Measurements from ENCODE around the gene CEACAM1. TPM values are rescaled to one million over a fixed set of nuclear protein-coding genes. Genes with fewer than 3 reads are reported as not detected.
"Not testable (repeated sequence)": the region's sequence is repeated elsewhere in the genome, so short reads cannot be mapped to it uniquely, and the experiment has no call there.

CEACAM1 gene
- total RNA-seq, 1 experiment from 2014 or later, result not detected

DNA sequence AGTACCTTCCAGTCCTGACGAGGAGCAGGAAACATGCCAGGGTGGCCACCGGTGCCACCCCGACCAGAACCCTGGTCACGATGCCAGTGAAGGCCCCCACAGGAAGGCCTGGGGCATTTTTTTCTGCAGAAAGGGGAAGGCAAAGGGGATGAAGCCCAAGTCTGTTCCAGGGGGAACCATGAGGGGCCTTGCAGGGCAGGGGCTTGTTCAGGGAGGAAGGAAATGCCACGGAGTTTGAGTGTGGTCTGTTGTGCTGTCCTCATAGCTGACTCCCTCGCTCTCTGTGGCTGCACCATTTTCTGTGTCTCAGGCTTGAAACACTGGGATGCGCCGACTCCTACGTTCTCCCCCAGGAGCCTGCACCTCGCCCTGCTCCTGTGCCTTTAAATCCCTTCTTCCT, 27.5 kb upstream of the CEACAM1 start:
- Histone ChIP-seq H3K27me3 (replicated peaks) (0 out of 2 replicates have a peak, but pooled peaks cover 5% of the 10 kb centered on the region), H3K36me3 (no peaks in the 10 kb centered on the region), H3K4me3 (no peak overlapping the region), H3K9me3 (replicated peaks) (no peaks in the 10 kb centered on the region), H3K4me1 (replicated peaks) (no peaks in the 10 kb centered on the region), H3K27ac (no peak overlapping the region)
- no peak for DNase-seq (ENCODE audit: low read depth in 1 of 2, low spot score in 2 of 2)

GRCh38 chr19:42555317-42555716, 27.0 kb upstream of the CEACAM1 start:
- Histone ChIP-seq H3K27me3 (replicated peaks) (0 out of 2 replicates have a peak, but pooled peaks cover 5% of the 10 kb centered on the region), H3K36me3 (no peaks in the 10 kb centered on the region), H3K4me3 (no peak overlapping the region), H3K4me1 (replicated peaks) (no peaks in the 10 kb centered on the region), H3K27ac (no peak overlapping the region), H3K9me3 (replicated peaks) (no peaks in the 10 kb centered on the region)
- DNase-seq (ENCODE audit: low read depth in 1 of 2, low spot score in 2 of 2), result no peak

GRCh38 chr19:42554046-42554575, 25.8 kb upstream of the CEACAM1 start:
- H3K27me3 ChIP-seq (replicated peaks), result 0 out of 2 replicates have a peak, but pooled peaks cover 5% of the 10 kb centered on the region
- H3K36me3 ChIP-seq, result no peaks in the 10 kb centered on the region
- H3K27ac ChIP-seq, result no peak overlapping the region
- no peak overlapping the region for H3K4me3 ChIP-seq
- no peaks in the 10 kb centered on the region for H3K9me3 ChIP-seq (replicated peaks)
- no peak for DNase-seq (ENCODE audit: low read depth in 1 of 2, low spot score in 2 of 2)
- no peaks in the 10 kb centered on the region for H3K4me1 ChIP-seq (replicated peaks)

DNA sequence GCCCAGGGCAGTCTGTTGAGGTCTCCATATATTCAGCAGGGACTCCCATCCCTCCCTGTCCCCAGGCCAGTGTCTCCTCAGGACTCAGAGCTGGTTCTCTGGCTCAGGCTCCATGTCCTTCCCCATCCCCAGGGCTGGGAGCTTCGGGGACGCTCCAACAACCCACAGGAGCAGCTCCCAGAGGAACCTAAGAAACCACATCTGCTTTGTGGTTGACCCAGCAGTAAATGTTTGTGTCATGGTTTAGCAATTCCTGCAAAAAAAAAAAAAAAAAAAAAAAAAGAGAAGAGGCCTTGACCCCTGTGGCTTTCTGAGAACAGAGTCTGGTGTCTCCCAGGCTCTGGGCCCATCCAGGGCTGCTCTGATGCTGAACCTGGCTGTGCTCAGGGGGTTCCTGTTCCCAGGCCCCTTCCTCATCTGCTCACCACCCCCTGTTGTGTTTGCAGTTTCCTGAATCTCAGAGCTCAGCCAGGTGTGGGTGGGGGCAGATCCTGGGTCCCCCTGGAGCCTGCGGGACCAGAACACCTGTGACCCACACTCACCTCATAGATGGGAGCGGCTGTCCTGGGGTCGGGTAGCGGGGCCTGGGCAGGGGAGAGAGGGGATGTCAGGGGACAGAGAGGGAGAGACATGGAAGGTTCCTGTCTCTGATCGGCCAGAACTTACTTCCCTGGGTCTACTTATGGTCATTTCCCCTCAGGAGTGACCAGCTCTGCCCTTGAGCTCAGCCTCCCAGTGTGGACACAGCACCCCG, 25.2 kb upstream of the CEACAM1 start:
- no peaks in the 10 kb centered on the region for H3K36me3 ChIP-seq

DNA sequence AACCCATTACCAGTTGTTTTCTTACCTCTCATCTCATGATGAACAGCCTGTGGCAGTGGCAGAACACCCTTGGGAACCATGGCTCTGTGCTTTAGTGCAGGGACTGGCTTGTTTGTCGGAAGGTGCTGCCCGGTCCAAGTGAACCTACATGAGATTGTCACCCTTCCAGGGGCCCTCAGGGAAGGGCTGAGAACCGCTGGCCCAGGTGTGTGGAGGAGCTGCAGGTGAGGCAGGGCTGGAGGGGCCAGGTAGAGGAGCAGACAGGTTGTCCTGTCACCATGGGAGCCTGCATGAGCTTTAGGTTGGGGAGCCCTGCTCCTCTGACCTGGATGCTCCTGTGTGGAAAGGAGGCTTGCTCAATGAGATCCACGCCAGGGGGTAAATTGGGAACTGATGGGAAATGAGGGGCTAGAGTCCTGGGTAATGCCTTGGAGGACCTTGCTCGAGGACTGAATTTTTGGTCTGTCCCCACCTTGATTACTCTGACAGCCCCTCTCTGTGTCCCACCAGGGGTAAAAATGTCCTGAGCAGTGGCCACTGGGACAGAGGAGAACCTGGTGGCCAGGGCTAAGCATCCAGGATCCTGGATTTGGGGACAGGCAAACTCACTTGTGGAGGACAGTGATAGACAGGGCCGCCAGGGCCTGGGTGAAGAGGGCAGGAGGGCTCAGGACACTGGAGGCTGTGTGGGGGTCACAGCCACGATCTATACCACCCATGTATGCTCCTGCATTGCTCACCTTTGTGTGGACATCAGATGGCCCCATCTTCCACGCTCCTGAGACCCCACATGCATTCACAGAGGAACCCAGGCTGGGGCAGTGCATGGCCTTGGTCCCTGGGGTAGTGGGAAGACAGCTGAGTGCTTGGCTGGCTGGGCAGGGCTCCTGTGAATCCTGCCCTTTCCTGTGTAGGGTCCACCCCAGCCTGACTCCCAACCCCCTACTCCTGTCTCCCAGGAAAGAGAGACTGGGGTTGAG, 24.1 kb upstream of the CEACAM1 start:
- Histone ChIP-seq H3K4me3 (no peak overlapping the region), H3K4me1 (replicated peaks) (no peaks in the 10 kb centered on the region), H3K9me3 (replicated peaks) (no peaks in the 10 kb centered on the region), H3K36me3 (no peaks in the 10 kb centered on the region), H3K27me3 (replicated peaks) (0 out of 2 replicates have a peak, but pooled peaks cover 5% of the 10 kb centered on the region), H3K27ac (no peak overlapping the region)
- no peak for DNase-seq (ENCODE audit: low read depth in 1 of 2, low spot score in 2 of 2)

More for the DNA sequence above, 25.2 kb upstream of the CEACAM1 start:
- H3K27ac ChIP-seq, result no peak overlapping the region
- no peak for DNase-seq (ENCODE audit: low read depth in 1 of 2, low spot score in 2 of 2)
- 0 out of 2 replicates have a peak, but pooled peaks cover 5% of the 10 kb centered on the region for H3K27me3 ChIP-seq (replicated peaks)
- no peak overlapping the region for H3K4me3 ChIP-seq
- H3K9me3 ChIP-seq (replicated peaks), result no peaks in the 10 kb centered on the region
- H3K4me1 ChIP-seq (replicated peaks), result no peaks in the 10 kb centered on the region

DNA sequence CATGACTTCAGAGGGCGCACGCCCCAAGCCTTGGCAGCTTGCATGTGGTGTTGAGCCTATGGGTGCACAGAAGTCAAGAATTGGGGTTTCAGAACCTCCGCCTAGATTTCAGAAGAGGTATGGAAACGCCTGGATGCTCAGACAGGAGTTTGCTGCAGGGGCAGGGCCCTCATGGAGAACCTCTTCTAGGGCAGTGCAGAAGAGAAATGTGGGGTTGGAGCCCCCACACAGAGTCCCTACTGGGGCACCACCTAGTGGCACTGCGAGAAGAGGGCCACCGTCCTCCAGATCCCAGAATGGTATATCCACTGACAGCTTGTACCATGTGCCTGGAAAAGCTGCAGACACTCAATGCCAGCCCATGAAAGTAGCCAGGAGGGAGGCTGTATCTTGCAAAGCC, 22.2 kb upstream of the CEACAM1 start:
- DNase-seq (ENCODE audit: low read depth in 1 of 2, low spot score in 2 of 2); H3K9me3 ChIP-seq (replicated peaks); H3K36me3 ChIP-seq; H3K4me3 ChIP-seq; H3K4me1 ChIP-seq (replicated peaks); H3K27me3 ChIP-seq (replicated peaks); H3K27ac ChIP-seq: not testable (repeated sequence)

DNA sequence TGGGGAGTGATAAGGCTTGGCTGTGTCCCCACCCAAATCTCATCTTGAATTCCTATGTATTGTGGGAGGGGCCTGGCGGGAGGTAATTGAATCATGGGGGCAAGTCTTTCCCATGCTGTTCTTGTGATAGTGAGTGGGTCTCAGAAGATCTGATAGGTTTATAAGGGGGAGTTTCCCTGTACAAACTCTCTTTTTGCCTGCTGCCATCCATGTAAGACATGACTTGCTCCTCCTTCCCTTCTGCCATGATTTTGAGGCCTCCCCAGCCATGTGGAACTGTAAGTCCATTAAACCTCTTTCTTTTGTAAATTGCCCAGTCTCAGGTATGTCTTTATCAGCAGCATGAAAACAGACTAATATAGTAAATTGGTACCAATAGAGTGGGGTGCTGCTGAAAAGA, 20.8 kb upstream of the CEACAM1 start:
- H3K36me3 ChIP-seq; H3K4me1 ChIP-seq (replicated peaks); H3K9me3 ChIP-seq (replicated peaks); DNase-seq (ENCODE audit: low read depth in 1 of 2, low spot score in 2 of 2); H3K4me3 ChIP-seq; H3K27ac ChIP-seq; H3K27me3 ChIP-seq (replicated peaks): not testable (repeated sequence)

DNA sequence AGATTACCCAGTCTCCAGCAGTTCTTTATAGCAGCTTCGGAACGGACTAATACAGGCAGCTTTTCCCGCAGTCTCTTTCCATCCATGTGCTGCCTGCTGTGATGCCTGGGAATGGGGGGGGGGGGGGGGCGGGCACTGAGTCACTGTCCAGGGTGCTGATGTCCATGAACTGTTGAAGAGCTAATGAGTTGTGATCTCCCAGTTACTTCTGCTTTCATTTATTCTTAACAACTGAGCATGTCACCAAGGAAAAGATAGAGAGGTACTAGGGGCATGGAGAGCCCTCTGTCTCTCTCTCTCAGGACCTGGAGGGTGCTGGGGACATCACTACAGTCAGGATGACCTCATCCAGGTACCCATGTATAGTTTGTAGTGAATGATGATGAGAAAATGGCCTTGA, 20.3 kb upstream of the CEACAM1 start:
- H3K27me3 ChIP-seq (replicated peaks), result no peaks in the 10 kb centered on the region
- no peaks in the 10 kb centered on the region for H3K36me3 ChIP-seq
- no peaks in the 10 kb centered on the region for H3K9me3 ChIP-seq (replicated peaks)
- no peak for DNase-seq (ENCODE audit: low read depth in 1 of 2, low spot score in 2 of 2)
- no peak overlapping the region for H3K4me3 ChIP-seq
- no peaks in the 10 kb centered on the region for H3K4me1 ChIP-seq (replicated peaks)
- no peak overlapping the region for H3K27ac ChIP-seq

DNA sequence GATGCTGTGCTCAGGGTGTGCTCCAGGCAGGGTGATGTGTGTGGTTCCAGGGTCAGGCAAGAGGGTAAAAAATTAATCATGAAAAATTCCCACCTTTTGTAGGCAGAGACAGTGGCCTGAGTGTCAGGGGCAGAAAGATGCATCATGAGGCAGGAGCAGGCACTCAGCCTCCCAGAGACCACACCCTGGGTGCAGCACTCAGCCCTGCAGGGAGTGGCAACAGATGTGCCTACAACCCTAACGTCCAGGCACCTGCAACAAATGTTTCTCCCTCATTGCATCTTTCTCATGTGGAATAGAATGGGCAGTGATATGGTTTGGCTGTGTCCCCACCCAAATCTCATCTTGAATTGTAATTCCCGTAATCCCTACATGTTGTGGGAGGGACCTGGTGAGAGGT, 19.6 kb upstream of the CEACAM1 start:
- Histone ChIP-seq H3K36me3 (no peaks in the 10 kb centered on the region), H3K4me3 (no peak overlapping the region), H3K27ac (no peak overlapping the region), H3K9me3 (replicated peaks) (no peaks in the 10 kb centered on the region), H3K4me1 (replicated peaks) (no peaks in the 10 kb centered on the region), H3K27me3 (replicated peaks) (no peaks in the 10 kb centered on the region)
- no peak for DNase-seq (ENCODE audit: low read depth in 1 of 2, low spot score in 2 of 2)

GRCh38 chr19:42546831-42547500, 18.7 kb upstream of the CEACAM1 start:
- DNase-seq (ENCODE audit: low read depth in 1 of 2, low spot score in 2 of 2), result peak in 1 of 2 experiments; percentile 37
- no peaks in the 10 kb centered on the region for H3K27me3 ChIP-seq (replicated peaks)
- H3K4me3 ChIP-seq, result no peak overlapping the region
- H3K36me3 ChIP-seq, result no peaks in the 10 kb centered on the region
- H3K4me1 ChIP-seq (replicated peaks), result no peaks in the 10 kb centered on the region
- H3K9me3 ChIP-seq (replicated peaks), result no peaks in the 10 kb centered on the region
- no peak overlapping the region for H3K27ac ChIP-seq

GRCh38 chr19:42544146-42544545, 15.9 kb upstream of the CEACAM1 start:
- Histone ChIP-seq H3K4me3 (no peak overlapping the region), H3K27me3 (replicated peaks) (no peaks in the 10 kb centered on the region), H3K36me3 (no peaks in the 10 kb centered on the region), H3K9me3 (replicated peaks) (no peaks in the 10 kb centered on the region), H3K27ac (no peak overlapping the region), H3K4me1 (replicated peaks) (no peaks in the 10 kb centered on the region)
- DNase-seq (ENCODE audit: low read depth in 1 of 2, low spot score in 2 of 2), result no peak

DNA sequence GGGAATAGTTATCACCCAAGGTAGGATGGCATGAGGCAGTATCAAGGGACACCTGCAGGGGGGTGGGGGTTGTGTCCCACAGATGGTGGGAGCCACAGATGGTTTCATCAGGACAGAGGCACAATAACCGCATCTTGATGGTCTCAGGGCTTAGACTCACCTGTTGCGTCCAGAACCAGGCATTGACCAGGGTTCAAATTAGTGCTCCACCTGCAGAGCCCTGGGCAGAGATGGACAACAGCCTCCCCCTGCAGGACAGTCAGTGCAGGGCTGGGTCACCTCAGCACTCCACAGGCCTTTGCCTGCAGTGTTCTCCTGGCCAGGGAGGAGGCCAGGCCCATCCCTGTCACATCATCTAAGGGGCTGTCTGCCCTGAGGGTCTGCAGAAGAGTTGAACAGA, 14.5 kb upstream of the CEACAM1 start:
- Histone ChIP-seq H3K27ac (no peak overlapping the region), H3K27me3 (replicated peaks) (no peaks in the 10 kb centered on the region), H3K4me1 (replicated peaks) (no peaks in the 10 kb centered on the region), H3K36me3 (no peaks in the 10 kb centered on the region), H3K9me3 (replicated peaks) (no peaks in the 10 kb centered on the region), H3K4me3 (no peak overlapping the region)
- DNase-seq (ENCODE audit: low read depth in 1 of 2, low spot score in 2 of 2), result no peak

DNA sequence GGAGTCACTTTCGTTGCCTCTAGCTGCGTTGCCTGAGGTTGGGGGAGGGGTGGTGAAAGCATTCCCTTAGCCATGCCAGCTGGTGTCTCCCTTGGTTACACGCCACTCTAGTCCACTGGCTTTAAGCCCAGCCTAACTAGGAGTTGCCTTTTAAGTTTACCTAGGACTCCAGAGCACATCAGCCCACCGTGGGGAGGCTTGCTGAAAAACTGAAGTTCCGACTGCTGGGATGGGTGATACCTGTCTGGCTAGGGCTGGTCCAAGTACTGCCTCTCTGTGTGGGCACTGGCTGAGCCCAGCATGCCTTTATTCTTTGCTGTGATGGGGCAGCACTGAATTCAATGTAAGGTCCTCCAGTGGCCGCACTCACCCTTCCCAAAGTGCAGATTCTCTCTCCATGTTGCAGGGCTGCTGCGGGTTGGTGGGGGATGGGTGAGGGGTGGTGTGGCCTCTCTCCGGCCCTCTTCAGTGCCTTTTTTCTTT, 11.8 kb upstream of the CEACAM1 start:
- DNase-seq (ENCODE audit: low read depth in 1 of 2, low spot score in 2 of 2), result peak in 1 of 2 experiments; percentile 42
- Histone ChIP-seq H3K36me3 (no peaks in the 10 kb centered on the region), H3K4me3 (no peak overlapping the region), H3K9me3 (replicated peaks) (no peaks in the 10 kb centered on the region), H3K27ac (no peak overlapping the region), H3K4me1 (replicated peaks) (no peaks in the 10 kb centered on the region), H3K27me3 (replicated peaks) (no peaks in the 10 kb centered on the region)

Measured in SJSA1 (cell line).